ENCODE measurements around the gene PNPLA5.
"Not testable (repeated sequence)": the region's sequence is repeated elsewhere in the genome, so short reads cannot be mapped to it uniquely, and the experiment has no call there.

Gene PNPLA5

DNA sequence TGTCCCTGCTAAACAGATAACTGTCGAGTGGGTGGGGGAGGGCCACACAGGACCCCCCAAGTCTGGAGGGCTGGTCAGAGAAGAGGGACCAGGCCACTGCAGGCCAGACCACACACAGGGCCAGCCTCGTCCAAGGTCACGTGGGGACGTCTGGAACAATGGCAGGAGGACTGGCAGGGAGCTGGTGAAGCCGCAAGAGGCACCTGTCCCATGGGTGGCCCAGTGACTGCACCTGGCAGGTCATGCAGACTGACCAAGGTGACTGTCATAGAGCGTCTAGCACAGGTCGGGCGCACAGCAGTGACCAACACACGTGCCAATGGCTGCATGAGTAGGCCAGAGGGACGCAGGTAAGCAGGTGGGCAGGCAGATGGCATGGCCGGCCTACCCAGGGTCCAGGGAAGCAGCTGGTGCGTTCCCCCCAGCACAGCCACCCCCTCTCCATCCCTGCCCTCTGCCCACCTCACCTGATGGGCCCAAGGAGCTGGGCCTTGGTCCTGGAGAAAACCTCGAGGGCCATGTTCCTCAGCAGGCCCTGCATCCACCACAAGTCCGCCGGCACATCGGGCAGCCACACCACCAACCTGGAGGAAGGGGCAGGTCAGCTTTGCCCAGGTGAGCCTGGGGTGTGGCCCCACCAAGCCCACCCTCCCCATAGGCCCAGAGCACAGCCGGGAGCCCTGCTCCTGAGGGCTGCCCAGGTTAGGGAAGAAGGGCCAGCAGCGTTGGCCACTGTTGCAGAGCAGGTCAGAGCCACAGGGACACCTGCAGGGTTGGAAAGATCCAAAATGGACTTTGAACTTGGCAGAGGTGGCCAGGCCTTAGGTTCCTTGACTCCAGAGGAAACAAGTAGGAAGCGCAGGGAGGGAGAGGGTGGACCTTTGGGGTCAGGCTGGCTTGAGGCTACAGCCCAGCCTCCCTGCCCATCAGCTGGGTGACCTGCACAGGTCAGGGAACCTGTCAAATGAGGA is 10.4 kb downstream of the PNPLA5 start:
- DNase-seq (ENCODE audit: low spot score) = no peak

DNA sequence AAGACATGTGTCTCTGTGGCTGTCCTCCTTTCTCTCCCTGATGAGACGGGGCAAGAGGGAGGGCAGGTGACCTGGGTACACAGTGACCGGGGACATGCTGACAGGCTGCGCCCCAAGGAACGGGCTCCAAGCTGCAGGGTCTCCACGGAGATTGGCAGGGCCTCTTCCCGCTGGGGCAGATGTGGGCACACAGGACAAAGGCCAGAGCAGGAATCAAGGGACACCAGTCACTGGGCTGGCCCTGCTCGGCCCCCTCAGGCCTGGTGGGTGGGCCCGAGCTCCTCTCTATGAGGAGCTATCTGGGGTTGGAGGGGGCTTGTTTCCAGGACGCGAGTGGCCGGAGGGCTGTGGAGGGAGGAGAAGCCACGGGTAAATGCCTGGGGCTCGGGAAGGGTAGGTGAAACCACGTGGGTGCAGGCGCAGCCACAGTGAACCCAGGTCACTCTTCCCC is 11.2 kb downstream of the PNPLA5 start:
- DNase-seq (ENCODE audit: low spot score) = no peak

DNA sequence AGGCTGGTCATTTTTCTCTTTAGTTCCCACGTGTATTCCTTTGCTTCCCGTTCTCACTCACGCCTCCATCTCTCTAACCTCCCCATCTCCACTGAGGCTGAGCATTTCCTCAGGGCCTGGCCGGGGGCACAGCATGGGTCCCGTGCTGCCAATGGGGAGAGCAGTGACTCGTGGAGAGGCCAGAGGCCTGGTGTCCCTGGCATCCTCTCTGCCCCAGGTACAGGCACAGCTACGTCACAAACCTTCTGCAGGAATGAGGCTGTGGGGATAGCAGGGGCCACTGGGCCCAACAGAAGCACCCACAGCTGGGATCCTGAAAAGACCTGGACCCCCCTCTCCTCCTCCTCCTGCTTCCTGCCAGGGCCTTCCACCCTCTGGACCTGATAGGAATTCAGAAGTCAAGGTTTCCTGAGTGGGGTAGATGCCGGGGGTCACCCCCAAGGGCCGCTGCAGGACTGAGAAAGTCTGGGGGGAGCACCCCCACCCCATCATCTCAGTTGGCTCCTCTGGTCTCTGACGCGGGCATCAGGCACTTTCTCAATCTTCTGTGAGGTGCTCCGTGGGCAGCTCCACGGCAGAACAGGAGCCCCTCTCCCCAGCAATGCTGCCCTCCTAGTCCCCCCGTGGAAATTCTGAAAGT is 11.8 kb downstream of the PNPLA5 start:
- no peak for DNase-seq (ENCODE audit: low spot score)

GRCh38 chr22:43878831-43879550 is 12.8 kb downstream of the PNPLA5 start:
- no peak for DNase-seq (ENCODE audit: low spot score)

DNA sequence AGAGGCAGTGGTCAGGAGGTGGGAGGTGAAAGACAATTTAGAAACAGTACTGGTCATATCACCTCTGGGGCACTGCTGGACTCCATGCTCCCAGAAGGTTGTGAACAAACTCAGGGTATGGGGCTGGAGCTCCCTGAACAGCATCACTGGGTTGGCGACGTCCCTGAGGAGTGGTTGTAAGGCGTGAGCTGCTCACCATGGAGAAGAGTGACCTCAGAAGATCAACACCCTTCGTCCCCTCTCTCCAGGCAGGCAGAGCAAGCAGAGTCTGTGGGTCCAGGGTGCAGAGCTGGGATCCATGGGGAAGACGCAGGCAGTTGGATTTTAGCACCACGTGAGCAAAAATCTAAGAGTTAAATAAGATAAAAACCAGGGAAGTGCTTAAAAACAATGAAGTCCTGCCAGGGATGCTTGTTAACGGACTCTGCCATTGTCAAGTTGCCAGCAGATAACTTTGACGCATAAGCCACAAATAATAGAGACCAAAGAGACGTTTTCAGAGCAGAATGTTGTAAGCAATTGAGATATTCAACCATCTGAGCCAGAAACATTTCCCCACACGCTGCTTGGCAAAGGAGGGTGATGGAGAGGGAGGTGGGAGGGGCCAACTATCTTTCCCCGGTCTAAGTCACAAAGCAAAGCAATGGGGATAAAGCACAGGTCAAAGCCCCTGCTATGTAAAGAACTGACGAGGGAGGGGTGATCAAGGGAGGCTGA is 13.6 kb downstream of the PNPLA5 start:
- DNase-seq (ENCODE audit: low spot score) = no peak

GRCh38 chr22:43876866-43877509 is 14.8 kb downstream of the PNPLA5 start:
- DNase-seq (ENCODE audit: low spot score) = no peak

DNA sequence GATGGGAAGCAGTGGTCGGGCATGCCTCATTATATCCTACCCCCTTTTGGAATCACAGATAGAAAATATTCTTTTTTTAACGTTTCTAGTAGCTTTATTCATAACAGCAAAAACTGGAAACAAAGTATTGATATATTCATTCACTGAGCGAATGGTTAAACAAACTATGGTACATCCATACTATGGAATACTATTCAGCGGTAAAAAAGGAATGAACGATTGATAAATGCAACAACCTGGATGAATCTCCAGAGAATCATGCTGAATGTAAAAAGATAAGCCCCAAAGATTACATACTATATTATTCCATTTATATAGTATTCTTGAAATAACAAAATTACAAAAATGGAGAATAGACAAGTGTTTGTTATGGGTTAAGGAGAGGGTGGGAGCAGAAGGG is 22.0 kb downstream of the PNPLA5 start:
- DNase-seq (ENCODE audit: low spot score) = no peak

DNA sequence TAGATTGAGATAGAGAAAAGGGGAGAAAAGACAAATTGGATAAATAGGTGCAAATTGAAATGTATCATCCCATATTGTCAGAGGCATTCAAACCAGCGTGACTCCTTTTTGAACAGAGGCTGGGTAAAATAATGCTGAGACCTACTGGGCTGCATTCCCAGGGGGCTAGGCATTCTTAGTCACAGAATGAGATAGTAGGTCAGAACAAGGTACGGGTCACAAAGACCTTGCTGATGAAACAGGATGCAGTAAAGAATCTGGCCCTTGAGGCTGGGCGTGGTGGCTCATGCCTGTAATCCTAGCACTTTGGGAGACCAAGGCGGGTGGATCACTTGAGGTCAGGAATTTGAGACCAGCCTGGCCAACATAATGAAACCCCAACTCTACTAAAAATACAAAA is 22.8 kb downstream of the PNPLA5 start:
- DNase-seq (ENCODE audit: low spot score) = not testable (repeated sequence)

- no peak for DNase-seq (ENCODE audit: low spot score)
Observed at GRCh38 chr22:43867839-43868635, 23.8 kb downstream of the PNPLA5 start.

- no peak for DNase-seq (ENCODE audit: low spot score)
Observed at GRCh38 chr22:43862882-43863202, 29.0 kb downstream of the PNPLA5 start.

GRCh38 chr22:43862074-43862881 is 29.5 kb downstream of the PNPLA5 start, which contains the start of gene SULT4A1:
TSS of gene SULT4A1 (minus strand) at chr22:43862513. CDS start at chr22:43862382, 131 bp downstream.
- no peak for DNase-seq (ENCODE audit: low spot score)

DNA sequence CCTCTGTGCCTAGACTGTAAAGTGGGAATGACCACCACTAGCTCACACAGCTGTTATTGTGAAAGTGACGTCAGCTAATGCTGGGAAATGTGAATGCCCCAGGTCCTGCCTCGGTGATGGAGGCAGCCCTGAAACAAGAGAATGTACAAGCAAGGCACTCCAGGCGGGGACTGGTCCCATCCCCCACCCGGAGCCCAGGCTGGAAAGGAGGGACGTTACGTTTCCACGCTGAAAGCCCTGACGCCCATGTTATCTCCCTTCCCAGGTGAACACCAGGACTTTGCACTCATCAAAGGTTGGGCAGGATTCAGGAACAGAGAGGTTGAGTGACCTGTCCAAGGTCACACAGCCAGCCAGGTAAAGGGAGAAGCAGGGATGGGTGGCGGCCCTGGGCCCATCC is 30.3 kb downstream of the PNPLA5 start:
- no peak for DNase-seq (ENCODE audit: low spot score)

GRCh38 chr22:43860831-43861230 is 31.0 kb downstream of the PNPLA5 start:
- no peak for DNase-seq (ENCODE audit: low spot score)

DNA sequence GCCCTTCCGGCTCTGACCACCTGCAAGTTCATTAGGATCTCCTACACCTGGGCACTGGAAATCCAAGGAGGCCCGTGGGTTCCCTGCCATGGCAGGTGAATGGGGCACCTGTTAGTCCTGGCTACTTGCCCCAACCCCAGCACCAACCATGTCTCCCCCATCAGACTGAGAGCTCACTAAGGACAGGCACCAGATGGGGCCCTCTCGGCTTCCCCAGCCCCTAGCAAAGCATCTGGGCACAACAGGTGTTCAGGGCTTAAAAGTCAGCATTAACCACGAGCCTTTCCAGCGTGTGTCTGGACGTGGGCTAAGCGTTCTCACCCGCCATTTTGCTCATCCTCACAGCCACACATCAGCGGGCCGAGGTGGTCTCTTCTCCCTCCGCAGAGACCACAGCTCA is 31.7 kb downstream of the PNPLA5 start:
- no peak for DNase-seq (ENCODE audit: low spot score)

- DNase-seq (ENCODE audit: low spot score) = no peak
Observed at GRCh38 chr22:43859621-43860020, 32.2 kb downstream of the PNPLA5 start.

DNA sequence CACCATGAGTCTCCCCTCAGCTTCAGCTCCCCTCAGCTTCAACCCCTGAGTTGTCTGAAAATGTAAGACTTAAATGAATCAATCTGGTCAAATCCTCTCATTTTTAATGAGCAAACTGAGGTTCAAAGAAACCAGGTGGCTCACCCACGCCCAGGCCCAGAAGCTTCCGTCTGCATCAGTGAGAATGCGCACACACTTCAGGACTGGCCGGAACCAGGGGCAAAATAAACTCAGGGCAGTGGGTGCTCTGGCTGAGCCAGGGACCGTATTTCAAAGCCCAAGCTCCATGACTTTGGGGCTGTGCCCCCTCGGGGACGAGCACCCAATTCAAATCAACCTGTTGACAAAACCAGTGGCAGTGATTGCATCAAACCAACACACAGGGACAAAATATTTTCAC is 32.6 kb downstream of the PNPLA5 start:
- no peak for DNase-seq (ENCODE audit: low spot score)

DNA sequence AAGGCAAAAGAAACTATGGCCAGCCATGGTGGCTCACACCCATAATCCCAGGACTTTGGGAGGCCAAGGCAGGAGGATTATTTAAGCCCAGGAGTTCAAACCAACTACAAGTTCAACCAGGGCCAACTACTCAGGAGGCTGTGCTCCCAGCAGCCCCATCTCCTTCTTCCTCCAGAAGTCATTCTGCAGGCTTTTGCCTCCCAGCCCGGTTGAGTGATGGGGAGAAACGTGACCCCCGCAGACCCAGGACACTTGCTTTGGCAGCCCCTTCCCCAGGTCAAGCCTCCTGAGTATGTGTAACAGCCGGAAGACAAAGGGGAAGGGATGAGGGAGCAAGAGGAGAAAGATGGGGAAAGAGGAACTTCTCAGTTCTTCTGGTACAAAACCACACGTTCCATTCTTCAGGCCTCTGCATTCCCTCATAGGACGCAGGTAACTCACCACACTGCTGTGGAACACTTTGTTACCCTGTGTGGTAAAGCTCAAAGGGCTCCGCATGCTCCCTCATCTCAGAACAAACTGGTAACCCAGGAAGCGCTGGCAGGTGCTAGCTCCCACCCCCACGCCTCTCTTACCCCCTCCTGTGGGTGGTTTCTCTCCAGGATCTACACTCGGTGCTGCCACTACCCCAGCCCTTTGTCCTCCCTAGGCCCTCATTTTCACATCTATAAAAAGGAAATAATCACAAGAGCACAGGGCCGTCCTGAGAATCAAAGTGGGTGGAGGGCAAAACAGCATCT is 33.5 kb downstream of the PNPLA5 start:
- no peak for DNase-seq (ENCODE audit: low spot score)

- no peak for DNase-seq (ENCODE audit: low spot score)
Observed at GRCh38 chr22:43857367-43857766, 34.4 kb downstream of the PNPLA5 start.

- DNase-seq (ENCODE audit: low spot score) = no peak
Observed at GRCh38 chr22:43855431-43855830, 36.4 kb downstream of the PNPLA5 start.
